Stimulated activated CD8-positive, alpha-beta memory T cell treated with anti-CD3 and anti-CD28 coated beads, Interleukin-7, amount 100 ng/mL, for 48 hours (primary cell): ENCODE data around the gene LMX1B.
"Not testable (repeated sequence)": the region's sequence is repeated elsewhere in the genome, so short reads cannot be mapped to it uniquely, and the experiment has no call there.

ENCODE experiments used
- DNase-seq, 2 donors: peaks; one replicate each; pipeline ENCODE4 v3.0.0-alpha.2; 2020; ENCODE audit warnings: low read depth in 1 of 2; ENCODE audit errors: extremely low read depth in 1 of 2

The LMX1B gene

DNA sequence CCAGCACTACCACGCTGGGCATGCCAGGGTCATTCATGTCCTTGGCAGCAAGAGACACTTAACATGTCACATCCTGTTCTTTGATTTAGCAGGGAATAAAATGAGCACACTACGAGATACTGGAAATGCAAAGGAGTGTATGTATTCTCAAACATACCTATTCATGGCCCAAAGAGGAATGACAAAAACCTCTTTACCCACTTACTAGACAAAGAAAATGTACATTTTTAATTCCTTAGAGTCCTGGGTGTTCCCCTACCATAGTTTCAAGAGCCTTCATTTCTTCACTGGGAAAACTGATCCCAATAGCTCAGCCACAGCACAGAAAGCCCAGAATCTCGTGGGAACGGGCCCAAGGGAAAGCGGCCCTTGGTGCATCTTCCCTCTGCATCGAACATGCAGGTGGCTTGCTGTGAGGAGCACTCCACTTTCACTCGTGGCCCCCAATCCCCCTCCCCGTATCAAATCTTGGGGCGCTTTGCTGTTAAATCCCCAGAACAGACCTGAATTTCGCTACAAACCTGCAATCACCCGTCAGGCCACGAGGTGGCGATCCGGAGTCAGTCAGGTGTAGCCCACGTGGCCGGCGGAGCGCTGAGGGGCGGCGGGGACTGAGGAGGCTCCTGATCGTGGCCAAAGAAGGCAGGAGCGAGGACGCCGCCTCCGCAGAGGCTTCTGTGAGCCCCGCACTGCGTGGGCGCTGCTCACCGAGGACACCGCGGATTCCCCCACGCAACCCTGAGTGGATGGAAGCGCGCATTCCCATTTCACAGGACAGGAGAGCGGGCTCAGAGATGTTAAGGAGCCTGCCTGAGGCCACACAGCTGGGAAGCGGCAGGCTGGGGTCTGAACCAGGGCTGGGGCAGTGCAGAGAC lies 91.4 kb downstream of the LMX1B start:
- peak; percentile 61 to 70 for DNase-seq

DNA sequence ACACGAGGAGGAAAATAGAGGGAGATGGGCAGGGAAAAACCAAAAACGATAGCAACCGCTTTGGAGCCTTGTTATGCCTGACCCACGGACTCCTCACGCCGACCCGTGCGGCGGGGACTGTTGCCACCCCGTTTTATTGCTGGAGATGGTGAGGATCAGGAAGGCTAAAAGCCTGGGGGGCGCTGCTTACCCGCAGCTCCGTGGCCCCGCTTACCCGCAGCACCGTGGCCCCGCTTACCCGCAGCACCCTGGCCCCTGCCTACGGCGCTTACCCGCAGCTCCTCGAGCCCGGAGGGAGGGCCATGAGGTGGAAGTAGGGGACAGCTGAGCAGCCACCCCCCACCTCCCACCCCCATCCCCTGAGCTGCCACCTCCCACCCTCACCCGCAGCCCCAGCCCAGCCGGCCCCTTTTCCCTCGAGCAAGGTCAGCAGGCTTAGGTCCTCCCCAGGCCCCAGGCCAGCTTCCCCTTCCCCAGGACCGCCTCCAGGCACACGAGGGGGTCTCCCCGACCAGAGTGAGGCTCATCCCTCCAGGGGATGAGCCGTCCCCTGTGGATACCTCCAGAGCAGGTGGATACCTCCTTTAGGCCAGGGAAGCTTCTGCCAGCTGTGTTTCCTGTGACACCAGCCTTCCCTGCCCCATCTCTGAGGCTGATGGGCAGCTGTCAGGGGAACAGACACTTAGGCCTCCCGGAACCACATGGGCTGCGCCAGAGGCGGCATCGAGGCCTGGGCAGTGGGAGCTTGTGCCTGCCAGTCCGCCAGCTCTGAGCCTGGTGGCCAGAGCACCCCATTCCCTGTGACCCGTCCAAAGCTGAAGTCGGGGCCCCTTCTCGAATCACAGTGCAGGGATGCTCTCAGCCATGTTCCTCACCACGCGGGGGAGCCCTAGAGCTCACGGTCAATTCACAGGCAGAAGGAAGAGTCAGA lies 92.3 kb downstream of the LMX1B start:
- peak in 1 of 2 donors; percentile 64 for DNase-seq

DNA sequence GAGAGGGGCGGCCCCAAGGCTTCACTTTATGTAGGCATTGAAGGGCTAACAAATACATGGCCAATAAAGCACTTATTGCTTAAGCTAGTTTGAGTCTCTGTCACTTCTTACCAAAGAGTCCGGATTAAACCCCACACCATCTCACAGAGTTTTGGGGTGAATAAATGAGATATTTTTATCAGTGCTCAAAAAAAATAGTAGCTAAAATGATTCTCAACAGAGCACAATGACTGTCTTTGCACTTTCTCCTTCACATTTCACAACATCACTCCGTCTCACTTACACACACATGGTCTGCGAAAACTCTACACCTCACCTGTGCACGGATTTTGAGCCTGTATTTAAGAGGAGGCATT lies 92.9 kb downstream of the LMX1B start:
- DNase-seq, result no peak

DNA sequence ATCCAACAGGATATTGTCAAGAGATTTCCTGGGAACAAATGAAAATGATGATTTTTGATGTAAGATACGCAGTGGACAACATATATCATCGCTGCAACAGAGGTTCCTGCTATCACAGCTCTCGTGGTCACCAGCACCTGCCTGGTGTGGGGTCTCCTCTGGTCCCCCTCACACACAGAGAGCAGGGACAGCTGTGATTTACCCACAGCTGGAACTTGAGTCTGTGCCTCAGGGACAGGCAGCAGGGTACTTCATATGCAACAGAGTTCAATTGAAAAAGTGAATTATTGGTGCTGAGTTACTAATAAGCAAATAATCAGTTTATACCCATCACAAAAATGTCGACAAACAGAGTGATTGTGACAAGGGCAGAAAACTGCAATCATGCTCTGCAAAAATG lies 93.4 kb downstream of the LMX1B start:
- DNase-seq, result no peak

DNA sequence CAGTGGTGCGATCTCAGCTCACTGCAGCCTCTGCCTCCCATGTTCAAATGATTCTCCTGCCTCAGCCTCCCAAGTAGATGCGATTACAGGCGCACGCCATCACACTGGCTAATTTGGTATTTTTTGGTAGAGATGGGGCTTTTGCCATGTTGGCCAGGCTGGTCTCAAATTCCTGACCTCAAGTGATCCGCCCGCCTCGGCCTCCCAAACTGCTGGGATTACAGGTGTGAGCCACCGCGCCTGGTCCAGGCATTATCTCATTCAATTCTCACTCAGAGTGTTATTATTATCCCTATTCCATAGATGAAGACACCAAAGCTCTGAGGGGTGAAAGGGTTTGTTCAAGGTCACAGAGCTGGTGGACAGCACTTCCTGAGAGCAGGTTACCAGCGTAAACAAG lies 94.0 kb downstream of the LMX1B start:
- not testable (repeated sequence) for DNase-seq

DNA sequence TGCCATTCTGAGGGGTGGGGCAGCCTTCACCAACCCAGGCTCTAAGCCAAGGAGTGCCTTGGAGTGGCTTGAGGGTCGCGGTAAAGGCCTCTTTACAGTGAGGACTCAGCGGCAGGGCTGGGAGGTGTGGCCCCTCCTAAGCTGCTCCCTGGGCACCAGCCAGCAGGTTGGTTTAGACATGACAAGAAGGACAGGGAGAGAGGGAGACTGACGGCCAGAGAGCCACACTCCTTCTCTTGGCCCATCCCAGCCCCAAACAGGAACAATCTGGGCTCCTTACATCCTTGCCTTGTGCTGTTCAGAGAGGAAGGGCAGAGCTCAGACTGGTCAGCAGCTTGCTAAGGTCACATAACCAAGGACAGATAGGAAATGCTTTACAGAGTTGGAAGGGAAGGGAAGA lies 94.5 kb downstream of the LMX1B start:
- DNase-seq, result no peak

DNA sequence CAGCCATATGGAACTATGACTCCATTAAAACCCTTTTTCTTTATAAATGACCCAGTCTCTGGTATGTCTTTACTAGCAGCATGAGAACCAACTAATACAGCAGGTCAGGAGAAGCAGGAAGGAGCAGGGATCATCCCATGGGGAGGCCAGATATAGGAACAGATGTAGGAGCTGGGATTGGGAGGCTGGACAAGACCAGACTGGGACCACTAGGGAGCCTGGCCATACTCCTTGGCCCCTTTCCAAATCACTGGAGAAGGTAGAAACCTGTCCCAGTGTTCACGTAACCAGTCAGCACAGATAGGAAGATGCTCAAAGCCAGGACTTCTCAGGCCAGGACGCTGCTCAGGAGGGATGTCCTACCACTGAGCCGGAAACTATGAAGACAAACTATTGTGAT lies 95.5 kb downstream of the LMX1B start:
- no peak for DNase-seq

DNA sequence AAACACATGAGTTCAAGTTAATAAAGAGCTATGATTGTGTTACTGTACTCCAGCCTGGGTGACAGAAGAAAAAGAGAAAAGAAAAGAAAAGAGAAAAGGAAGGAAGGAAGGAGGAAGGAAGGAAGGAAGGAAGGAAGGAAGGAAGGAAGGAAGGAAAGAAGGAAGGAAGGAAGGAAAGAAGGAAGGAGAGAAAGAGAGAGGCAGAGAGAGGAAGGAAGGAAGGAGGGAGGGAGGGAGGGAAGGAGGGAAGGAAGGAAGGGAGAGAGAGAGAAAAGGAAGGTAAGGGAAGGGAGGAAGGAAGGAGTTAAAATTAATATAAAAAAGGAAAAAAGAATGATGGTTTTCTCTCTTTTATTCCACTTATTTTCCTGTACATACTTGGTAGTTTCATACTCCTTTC lies 101.7 kb downstream of the LMX1B start:
- no peak for DNase-seq

DNA sequence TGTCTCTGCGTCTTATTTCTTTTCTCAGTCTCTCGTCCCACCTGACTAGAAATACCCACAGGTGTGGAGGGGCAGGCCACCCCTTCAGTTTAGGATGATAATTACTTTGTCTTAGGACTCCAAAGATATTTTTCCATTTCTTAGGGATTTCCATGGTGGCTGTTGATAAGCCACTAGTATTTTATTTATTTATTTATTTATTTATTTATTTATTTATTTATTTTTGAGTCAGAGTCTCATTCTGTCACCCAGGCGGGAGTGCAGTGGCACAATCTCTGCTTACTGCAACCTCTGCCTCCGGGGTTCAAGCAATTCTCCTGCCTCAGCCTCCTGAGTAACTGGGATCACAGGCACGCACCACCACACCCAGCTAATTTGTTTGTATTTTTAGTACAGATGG lies 103.7 kb downstream of the LMX1B start:
- not testable (repeated sequence) for DNase-seq

DNA sequence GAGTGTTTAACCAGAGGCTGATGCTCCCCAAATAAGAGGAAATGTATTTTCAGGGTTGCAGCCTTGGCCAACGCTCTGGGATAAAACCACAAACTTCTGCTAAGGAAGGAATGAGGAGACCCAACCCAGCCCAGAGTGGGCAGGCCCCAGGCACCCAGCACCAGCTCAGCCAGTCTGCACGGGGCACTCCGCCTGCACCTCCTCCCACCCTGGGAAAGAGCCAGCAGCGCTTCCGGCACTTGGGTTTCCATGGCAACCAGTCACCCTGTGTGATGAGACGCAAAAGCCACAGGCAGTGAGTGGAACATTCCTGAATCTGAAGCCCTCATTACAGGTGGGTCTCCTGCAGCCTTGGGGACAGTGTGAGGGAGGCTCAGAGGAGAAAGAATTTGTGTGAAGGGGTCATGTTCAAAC lies 105.9 kb downstream of the LMX1B start:
- DNase-seq, result peak; percentile 63 to 83

DNA sequence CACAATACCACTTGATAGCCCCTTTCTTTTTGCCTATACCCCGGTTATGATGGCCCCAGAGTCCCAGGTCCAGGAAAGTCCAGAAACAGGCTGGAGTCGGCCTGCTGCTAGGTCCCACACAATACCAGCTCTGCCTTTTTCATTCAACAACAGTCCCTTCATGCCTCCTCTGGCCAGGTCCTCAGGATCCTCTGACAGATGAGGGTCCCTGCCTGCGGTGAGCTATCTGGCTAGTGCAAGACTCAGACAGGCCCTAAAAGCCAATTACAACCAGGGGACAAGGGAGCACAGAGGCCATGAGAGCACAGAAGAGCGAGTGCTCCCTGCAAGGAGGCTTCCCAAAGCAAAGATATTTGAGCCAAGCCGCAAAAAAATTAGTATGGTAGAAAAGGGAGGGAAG lies 106.3 kb downstream of the LMX1B start:
- DNase-seq, result no peak

DNA sequence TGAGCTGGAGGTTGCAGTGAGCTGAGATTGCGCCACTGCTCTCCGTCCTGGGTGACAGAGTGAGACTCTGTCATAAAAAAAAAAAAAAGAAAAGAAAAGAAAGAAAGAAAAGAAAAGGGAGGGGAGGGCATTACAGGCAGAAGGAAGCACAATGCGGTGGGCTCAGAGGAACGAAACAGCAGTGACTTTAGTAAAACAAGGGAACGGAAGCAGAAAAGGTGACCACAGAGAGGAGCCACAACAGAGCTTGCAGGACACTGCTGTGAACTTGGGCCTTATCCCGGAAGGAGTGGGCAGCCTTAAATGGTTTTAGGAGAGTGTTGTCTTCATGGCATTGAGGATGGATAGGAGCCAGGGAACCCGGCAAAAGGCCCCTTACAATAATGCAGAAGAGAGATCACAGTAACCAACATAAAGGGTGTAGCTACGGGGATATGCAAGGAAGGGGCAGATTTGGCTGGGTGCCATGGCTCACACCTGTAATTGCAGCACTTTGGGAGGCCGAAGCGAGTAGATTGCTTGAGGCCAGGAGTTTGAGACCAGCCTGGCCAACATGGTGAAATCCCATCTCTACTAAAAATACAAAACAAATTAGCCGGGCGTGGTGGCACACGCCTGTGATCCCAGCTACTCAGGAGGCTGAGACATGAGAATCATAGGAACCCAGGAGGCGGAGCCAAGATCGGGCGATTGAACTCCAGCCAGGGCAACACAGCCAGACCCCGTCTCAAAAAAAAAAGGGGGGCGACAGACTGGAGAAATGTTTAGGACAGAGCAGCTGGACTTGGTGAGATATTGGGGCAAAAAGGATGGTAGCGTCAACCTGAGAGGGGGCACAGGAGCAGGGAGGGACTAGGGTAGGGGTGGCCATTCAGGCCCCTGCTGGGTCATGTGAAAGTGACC lies 107.2 kb downstream of the LMX1B start:
- no peak for DNase-seq

DNA sequence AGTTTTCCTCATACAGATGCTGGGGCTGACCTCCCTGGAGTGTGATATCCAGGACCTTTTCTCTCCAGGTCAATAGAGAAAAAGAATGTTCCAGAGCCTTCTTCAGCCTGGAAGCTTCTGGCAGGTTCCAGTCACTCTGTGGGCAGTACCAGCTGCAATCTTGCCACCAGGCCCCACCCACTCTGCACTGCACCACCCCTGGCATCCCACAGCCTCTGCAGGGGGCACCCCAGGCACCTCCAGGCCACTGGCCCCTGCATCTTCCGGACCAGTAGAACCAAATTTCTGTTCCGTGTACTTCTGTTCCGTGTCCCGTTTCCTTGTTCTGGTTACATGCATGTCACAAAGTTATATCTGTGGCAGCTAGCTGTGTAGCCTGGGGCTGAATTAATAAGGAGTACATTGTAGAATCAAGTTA lies 107.8 kb downstream of the LMX1B start:
- no peak for DNase-seq

DNA sequence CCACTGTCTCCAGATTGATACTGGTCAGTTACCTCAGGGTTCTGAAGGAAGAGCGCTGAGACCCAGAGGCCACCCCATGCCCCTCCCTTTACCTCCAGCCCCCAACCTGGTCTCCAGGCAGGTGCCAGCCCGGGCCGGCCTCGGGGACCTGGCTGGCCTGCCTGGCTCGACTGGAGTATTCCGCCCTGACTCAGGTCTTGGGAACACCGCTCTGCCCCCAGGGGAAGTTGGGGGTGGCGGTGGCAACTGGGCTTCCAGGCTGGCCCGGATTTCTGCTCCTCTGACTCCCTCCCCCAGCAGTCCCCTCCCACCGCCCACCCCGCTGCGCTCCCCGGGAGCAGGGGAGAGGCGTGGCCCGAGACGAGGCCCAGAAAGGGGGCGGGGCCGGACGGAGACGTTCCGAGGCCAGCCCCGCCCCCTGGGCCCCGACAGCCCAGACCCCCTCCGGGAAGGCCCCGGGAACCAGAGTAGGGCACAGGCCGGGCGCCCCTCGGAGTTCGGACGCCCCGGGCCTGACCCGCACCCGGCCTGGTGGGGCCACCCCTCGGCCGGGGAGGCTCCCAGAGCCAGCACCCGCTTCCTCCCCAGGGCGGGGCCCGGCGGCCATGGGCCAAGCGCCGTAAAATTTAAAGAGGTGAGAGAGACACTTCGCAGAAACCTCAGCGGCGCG lies 108.7 kb downstream of the LMX1B start:
- peak; percentile 82 to 84 for DNase-seq

DNA sequence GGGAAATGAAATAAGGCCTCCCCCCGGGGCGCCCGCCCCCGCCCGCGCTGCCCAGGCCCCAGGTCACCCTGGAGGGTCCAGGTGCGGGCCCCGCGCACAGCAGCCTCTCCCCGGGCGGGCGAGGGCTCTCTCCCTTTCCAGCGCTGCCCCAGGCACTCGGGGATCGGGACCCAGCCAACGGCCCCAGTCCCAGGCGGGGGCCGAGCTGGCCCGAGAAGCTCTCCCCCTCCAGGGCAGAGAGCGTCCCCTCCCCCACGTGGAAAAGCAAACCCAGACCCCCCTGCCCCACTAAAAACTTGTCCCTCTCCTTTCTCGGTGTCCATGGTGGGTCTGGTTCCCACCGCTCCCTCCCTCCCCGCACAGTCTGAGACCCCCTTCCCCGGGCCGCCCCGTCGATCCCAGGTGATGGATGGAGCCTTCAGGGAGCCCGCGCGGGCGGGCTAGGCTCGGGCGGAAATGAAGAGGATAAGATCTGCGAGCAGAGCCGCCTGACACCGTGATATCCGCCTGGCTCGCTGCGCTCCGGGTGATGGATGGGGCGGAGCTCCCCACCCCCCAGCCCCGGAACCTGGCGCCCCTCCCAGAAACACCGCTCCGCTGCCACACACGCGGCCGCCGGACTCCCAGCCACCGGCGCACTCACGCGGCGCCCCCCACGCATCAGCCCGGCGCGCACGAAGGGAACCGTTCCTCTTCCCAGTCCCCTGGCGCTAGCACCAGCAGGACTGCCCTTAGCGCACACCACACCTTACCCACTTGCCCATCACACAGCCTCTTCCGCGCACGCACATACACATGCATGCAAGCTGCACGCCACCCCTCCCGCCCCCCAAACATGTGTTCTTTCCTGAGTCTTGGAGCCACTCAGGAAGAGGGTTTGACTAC lies 109.4 kb downstream of the LMX1B start:
- peak; percentile 49 to 65 for DNase-seq

DNA sequence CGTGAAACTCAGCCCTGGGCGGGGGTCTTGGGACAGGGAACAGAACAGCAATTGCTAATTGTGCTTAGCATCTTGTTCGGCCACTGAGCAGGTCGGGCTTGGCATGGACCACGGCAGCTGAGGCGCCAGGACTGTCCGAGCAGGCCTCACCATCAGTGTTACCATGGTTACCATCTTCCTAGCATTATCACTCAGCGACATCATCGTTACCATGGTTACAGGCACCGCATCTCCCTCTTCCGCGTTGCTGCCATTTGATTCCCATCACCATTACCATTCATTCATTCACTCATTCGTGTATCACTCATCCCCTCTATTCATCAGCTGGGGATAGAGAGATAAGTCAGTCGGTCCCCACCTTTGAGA lies 110.1 kb downstream of the LMX1B start:
- no peak for DNase-seq

DNA sequence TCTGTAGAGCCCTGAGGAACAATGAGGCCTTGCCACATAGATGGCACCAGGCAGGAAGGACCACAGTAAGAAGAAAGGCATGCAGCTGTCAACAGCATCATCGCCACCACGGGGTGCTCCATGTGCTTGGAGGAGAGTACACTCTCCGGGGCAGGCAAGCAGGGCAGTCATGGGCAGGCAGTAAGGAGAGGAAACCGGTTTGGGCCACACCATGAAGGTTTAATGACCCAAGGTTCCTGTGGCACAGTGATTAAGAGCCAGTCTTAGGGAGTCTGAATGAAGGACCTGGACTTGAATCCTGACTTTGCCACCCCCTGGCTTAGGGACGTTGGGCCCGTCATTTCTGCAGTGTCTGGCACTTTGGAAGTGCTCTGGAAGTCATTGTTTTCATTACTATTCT lies 110.5 kb downstream of the LMX1B start:
- DNase-seq, result no peak

DNA sequence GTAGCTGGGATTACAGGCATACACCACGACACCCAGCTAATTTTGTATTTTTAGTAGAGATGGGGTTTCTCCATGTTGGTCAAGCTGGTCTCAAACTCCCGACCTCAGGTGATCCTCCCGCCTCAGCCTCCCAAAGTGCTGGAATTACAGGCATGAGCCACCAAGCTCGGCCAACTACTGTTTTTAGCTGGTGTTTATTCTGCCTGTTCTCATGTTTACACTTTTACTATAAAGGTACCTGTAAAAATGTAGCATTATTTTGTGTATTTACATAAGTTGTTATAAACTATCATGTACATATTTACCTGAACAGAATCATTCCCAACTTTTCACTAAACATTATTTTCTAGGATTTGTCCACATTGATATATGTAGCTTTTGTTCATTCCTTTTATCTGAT lies 111.8 kb downstream of the LMX1B start:
- not testable (repeated sequence) for DNase-seq

DNA sequence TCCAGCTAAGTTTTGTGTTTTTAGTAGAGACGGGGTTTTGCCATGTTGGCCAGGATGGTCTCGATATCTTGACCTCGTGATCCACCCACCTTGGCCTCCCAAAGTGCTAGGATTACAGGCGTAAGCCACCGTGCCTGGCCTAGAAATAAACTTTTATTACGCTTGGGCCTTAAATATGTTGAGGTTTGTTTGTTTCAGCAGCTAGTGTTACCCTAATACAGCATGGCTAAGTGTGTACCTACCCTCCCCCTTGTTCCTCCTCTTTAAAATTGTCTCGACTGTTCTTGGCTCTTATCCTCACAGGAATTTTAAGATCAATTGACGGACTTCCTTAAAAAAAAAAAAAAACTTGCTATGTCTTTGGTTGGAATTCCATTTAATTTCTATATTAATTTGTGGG lies 114.5 kb downstream of the LMX1B start:
- not testable (repeated sequence) for DNase-seq
